ENCODE measurements around the gene ADGRL2.

- TF ChIP-seq CTCF (optimal IDR thresholded peaks at IDR 0.05 in 1 of 3, IDR thresholded peaks at IDR 0.05 in 1 of 3, conservative IDR thresholded peaks at IDR 0.05 in 1 of 3; ENCODE audit: extremely low read depth in 1 of 3, insufficient read depth in 2 of 3, low read length in 3 of 3) (no peak), EZH2 (IDR thresholded peaks at IDR 0.05; ENCODE audit: low read length) (no peak)
Observed at GRCh38 chr1:81754424-81754823, 46.3 kb upstream of the ADGRL2 start.

Measured in keratinocyte (primary cell).